Measurements from ENCODE around the gene HIBADH.

- no peak for TF ChIP-seq POLR2AphosphoS5 (IDR thresholded peaks at IDR 0.05)
- no peak for TF ChIP-seq CTCF (IDR thresholded peaks at IDR 0.05)
- no peak for TF ChIP-seq POLR2A (IDR thresholded peaks at IDR 0.05)
These were observed 135.9 kb downstream of the HIBADH start for GRCh38 chr7:27526611-27527347.
